H1 (cell line): Measurements from ENCODE around the gene GNB1L.

Source experiments
- CHD2 ChIP-seq: IDR thresholded peaks from 2 replicates; pipeline ENCODE4 v1.6.1; 2012; ENCODE audit warnings: low read length, improper control_type of control experiment
- PHF8 ChIP-seq: fragments of 200-600 bp; sonication (generic); conservative IDR thresholded peaks from 2 replicates; pipeline ENCODE4 v1.7.1; 2012; ENCODE audit warnings: low read depth, mild to moderate bottlenecking, inconsistent platforms, low read length, moderate library complexity
- TF ChIP-seq, protein P1 (sequence below), 3 experiments: IDR thresholded peaks; 1 replicate in 2 of 3; 2 replicates in 1 of 3; pipeline versions ENCODE4 v1.5.1 to v1.6.1; 2011; ENCODE audit warnings: low read length in 3 of 3, mild to moderate bottlenecking in 3 of 3, inconsistent platforms in 2 of 3, low read depth in 1 of 3, moderate library complexity in 1 of 3; ENCODE audit not compliant: insufficient read depth in 1 of 3; ENCODE audit errors: control extremely low read depth in 1 of 3

DNA sequence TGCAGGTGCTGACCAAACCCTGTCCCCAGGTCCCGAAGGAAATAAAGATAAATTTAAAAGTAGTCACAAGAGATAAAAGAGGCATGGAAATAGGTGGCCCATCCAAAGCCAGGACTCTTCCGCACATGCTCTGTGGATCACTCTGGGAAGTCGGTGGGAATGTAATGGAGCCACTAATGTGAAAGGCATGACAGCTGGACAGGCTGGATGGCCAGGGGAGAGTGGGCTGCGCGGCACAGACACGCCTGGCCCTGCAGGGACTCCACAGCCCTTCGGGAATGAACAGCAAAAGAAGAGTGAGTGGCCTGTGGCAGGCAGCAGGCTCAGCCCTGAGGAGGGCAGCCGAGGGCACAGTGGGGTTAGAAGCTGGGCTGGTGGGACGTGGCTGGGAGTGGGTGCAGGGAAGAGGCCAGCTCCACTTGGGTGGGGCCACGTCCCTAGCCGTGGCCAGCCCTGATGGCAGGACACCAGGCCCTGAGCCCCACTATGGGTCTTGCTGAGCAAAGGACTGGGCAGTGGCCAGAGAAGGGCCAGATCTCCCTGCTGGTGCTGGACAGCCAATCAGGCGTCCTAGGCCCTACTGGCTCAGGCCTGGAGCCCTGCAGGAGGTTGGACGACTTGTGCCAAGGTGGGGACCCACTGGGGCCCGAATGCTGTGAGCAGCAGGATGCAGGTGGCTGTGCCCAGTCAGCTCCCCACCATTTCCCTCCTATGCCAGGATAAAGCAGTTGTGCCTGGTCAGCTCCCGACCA lies 31.3 kb upstream of the GNB1L start:
- TF ChIP-seq PHF8 = no peak
- TF ChIP-seq, protein P1, sequence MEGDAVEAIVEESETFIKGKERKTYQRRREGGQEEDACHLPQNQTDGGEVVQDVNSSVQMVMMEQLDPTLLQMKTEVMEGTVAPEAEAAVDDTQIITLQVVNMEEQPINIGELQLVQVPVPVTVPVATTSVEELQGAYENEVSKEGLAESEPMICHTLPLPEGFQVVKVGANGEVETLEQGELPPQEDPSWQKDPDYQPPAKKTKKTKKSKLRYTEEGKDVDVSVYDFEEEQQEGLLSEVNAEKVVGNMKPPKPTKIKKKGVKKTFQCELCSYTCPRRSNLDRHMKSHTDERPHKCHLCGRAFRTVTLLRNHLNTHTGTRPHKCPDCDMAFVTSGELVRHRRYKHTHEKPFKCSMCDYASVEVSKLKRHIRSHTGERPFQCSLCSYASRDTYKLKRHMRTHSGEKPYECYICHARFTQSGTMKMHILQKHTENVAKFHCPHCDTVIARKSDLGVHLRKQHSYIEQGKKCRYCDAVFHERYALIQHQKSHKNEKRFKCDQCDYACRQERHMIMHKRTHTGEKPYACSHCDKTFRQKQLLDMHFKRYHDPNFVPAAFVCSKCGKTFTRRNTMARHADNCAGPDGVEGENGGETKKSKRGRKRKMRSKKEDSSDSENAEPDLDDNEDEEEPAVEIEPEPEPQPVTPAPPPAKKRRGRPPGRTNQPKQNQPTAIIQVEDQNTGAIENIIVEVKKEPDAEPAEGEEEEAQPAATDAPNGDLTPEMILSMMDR (IDR thresholded peaks at IDR 0.05; ENCODE audit: control extremely low read depth in 1 of 3, insufficient read depth in 1 of 3, low read depth in 1 of 3, low read length in 3 of 3) = no peak
- TF ChIP-seq CHD2 = no peak
